Occipital lobe (tissue), 2 donors: ENCODE results near the gene ZBP1. TPM values are rescaled to one million over a fixed set of nuclear protein-coding genes. Genes with fewer than 3 reads are reported as not detected.

Experiments
- DNase-seq: peaks from one replicate; lab custom pipeline; 2025; lab: John Stamatoyannopoulos, UW
- total RNA-seq: library from RNA; depleted of rRNA; stranded (reverse); fragments of >200 nt; gene quantifications from one replicate; pipeline ENCODE4 v1.2.3, GENCODE V29; 2014

The ZBP1 gene
- total RNA-seq, 1 donor from 2014 or later: not detected

DNA sequence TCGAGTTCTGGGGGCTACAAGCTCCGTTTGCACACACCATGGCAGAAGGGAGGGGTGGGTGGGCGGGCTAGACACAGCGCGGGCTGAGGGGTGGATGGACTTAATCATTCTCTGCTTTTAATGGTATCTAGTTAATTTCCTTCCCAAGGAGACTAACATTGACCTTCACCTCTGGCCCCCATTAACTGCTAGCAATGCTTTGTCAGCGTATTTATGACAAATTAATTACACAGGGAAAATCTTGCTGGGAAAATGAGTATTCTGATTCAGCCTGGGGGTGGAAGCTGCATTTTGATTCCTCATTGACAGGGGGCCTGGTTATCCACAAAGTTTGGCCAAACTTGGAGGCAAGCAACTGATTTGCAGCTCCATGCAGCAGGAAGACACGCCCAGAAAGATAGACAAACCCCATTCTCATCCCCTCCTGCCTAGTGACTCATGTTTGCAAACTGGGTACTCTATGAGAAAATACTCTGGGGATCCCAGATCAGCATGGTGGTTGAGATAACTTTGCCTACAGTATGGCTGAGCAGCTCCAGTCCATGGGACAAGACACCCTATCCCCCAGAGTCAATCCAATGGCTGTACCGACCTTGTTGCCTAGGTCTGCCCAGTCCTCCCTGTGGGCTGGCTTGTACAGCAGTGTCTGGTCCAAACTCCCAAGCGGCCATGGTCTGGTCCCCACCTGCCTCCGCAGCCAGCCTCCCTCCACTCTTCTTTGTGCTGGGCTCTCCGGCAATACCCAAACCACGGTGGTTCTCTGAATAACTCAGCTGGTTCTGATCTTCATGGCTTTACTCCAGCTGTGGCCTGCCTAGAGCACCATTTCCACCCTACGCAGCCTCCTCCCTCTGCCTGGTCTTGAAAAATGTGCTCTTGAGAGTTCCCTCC is 19.7 kb downstream of the ZBP1 start:
- DNase-seq: no peak

DNA sequence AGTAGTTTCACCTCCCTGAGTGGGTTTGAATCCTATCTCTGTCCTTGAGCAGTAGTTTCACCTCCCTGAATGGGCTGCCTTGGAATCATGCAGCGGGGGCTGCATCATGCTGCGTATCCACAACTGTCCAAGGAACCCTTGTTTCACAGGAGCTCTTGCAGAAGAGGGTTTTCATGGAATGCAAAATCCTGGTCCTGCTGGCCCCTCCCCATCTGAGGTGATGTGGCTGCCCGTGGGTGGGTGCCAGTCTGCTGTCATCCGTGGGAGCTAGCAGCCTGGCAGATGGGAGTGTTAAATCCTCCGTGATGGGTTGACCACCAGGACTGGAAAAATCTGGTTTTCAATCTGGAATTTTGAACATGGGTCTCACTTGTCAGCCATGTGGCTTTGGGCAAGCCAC is 21.7 kb downstream of the ZBP1 start:
- no peak for DNase-seq

- DNase-seq: no peak
Measured at GRCh38 chr20:57598060-57598459, 22.2 kb downstream of the ZBP1 start.

- no peak for DNase-seq
Measured at GRCh38 chr20:57596998-57597939, 23.0 kb downstream of the ZBP1 start.

- DNase-seq: no peak
Measured at GRCh38 chr20:57596358-57596757, 23.9 kb downstream of the ZBP1 start.

DNA sequence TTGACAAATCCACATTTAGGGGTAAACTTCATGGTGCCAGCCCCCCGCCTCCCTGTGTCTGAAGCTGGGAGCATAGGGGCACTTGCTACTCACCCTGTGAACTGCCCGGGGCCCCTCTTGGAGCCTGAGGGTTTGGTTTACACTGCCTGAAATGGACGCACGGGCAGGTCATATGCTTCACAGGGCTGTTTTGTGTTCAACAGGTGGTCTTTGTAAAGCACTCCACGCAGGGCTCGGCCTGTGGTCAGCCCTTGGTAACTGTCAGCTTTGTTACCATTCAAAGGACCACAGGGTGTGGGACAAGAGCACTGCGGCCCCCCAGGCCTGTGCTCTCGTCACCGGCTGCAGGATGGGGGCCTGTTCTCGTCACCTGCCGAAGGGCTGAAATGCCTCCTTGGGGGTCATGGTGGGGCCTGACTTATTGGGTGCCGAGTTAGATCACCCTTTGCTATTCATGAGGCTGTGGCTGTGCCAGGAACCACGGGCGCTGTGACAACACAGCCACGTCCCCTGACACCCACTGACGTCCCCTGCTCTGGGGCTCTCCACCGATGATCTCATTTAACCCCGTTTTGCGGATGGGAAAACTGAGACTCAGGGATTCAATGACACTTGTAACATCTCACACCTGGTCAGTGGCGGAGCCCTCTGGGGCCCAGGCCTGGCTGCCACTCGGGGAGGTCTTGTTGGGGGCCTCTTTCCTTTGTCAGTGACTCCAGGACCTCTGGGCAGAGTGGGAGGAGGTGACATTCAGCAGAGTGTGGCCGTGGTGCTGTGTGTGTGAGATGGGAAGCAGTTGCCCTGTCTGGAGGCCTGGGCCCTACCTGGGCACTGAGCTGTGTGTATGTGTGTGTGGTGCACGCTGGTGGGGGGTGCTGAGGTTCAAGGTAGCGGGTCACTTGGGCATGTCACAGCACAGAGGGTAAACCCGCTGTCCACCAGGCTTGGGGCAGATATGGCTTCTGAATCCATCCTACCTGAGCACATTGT is 24.9 kb downstream of the ZBP1 start:
- no peak for DNase-seq

DNA sequence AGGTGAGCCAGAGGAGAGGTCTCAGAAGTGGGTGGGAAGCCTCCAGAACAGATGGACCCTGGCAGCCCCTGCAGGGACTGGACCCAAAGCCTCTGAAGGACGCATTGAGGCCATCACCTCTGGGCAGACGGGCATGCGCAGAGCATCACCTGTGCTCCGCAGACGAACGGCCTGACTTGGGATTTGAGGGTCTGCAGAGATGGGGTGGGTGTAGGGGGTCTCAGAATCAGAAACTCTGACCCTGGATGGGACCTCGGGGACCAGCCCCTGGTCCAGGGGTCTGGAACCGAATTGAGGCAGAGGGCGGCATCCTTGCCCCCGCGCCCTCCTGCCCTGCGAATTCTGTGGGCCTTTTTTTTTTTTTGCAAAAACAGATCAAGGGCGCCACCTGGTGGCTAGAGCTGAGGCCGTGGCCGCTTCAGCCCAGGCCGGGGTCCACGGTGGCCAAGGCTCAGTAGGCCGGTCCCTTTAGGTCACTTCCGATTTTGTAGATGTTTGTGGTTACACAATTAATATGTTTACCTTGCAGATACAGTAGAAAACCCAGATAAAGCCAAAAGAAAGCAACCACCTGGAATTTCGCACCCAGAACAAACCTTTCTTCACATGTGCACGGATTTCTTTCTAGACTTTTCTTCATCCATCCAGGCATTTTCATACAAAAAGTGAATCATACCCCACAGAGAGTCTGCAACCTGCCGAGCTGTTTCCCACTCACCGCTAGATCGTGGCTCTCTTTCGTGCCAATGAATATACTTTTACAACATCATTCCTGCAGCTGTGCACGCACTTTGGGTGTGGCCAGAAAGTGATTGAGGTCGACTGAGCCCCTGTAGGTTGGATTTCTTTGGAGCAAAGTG is 25.9 kb downstream of the ZBP1 start:
- DNase-seq: no peak

DNA sequence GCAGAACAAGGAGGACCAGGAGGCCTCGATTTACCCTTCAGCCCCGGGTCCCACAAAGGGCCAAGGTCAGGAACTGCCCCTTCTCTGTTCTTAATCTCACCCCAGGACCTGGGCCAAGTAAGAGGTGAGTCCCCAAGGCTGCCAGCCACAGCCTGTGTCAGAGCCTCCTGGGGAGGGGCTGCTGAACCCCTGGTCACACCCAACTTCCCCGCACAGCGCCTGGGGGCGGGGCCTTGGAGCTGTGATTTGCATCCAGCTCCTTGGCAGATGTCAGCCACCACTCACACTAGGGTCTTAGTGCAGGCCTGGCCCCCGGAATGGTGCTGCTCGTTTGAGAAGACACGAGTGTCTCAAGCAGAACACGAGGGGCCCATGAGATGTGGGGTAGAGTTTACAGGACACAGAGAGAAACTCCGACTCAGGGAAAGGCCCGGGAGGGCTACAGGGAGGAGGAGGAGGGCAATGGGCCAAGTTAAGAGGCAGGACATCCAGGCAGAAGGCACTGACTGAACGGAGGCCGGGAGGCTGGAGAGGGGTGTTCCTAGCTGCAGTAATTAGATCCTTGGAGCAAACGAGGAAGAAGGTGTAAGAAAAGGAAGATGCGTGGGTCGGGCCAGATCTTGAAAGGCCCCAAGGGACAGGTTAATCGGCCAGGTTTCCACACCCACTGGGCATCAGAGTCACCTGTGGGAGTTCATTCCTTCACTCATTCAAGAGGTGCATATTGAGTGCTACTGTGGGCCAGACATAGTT is 26.9 kb downstream of the ZBP1 start:
- no peak for DNase-seq

GRCh38 chr20:57592263-57593092 is 27.7 kb downstream of the ZBP1 start:
- no peak for DNase-seq

GRCh38 chr20:57591289-57592229 is 28.7 kb downstream of the ZBP1 start:
- DNase-seq: no peak

DNA sequence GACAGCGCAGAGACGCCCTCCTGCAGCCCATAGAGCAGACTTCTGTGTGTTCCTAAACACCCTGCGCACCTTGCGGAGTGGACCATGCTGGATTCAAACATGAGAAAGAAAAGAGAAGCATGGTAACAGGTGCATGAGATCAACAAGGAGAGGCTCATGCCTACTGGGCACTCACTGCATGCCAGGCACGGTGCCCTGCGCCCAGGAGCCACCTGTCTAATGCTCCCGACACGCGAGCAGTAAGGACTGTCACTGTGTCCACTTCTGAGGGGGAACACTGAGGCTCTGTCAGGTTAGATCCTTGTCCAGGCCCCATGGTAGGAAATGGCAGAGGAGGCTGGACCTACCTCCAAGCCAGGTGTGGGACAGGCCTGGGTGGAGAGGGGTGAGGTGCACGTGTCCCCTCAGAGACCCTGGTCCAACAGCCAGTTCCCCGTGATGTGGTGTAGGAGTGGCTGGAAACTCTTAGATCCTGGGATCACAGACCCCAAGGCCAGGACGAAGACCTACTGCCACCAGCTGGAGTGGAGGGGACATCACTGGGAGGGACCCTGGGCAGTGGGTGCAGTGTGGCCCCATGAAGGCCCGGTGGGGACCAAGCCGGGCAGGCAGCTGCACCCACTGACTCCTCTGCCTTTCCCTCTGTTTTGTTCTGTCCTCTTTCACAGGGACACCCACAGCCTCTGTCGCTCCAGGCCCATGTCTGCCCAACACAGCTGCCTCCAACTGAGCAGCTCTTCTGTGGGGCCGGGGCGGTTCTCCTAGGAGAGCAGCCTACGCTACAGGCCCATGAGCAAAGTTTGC is 29.5 kb downstream of the ZBP1 start:
- no peak for DNase-seq

DNA sequence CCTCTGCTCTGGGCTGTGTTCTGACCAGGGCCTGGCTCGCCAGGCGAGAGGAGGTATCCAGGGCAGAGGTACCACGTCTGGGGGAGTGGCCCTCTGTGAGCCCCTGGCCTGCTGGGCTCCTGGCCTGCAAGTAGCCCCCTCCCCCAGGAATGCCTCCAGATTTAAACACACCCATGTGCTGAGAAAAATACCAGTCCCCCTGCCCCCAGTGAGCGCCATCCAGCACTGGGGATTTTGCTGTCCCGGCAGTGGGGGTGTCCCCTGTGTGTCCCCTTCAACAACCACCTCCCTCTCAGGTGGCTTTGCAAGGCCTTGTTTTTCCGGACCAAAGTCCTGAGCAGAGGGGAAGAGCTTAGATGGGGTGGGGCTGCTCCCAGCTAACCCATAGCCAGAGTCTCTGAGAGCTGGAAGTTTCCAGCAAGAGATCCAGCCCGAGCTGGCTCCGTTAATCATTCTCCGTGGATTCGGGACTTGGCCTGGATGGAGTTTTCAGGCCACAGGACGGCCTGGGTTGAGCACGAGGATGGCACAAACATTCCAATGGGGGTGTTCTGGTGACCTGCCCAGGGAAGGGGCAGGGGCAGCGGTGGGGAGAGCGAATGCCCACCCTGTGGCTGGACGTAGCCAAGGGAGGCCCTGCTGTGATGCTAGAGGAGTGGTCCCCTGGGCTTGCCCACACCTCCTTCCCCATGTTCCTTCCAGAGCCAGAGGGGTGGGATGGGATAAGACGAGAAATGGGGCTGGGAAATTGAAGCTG is 30.3 kb downstream of the ZBP1 start:
- no peak for DNase-seq

DNA sequence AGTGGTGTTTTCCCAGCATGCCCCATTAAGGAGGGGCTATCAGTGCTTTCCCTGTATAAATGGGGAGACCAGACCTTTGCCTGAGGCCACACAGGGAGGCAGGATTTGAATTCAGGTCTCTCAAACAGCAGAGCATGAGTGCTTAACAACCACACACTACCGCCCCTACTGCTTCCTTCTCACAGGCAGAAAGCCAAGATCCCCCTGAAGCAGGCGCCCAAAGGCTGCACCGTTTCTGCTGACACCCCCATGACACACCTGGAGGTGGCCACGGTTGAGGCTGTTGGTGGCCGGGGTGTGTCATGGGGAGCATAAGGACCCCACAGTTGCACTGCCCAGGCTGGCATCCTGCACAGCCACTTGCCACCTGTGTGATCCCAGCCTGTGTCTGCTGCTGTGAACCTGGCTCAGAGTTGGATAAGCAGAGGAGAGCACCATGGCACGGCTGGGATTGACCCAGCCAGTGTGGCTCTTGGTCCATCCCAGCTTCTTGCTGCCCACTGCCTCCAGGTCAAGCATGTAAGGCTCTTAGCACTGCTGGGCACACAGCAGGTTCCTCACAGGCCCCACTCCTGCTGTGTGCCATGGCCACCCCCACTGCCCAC is 31.0 kb downstream of the ZBP1 start:
- DNase-seq: no peak

GRCh38 chr20:57588596-57588995 is 31.6 kb downstream of the ZBP1 start:
- no peak for DNase-seq

DNA sequence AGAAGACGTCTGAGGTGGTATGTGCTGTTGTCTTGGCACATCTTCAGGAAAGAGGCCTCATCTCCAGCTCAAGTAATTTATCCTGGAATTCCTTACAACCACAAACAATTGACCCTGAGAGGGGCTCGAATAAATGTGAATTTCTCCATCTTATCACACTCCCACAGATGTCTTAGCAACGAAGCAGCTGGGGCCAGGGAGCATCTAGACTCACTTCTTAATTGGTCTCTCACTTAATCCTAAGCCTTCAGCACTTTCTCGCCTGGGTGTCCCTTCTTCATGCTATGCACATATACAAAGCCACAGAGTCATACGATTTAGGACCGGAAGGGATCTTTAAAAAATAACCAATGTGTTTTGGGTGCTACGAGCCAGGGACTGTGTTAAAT is 32.2 kb downstream of the ZBP1 start:
- no peak for DNase-seq
